CD4-positive, alpha-beta memory T cell (primary cell): Measurements from ENCODE around the gene FAM168A. TPM values are rescaled to one million over a fixed set of nuclear protein-coding genes. Genes with fewer than 3 reads are reported as not detected.

Source experiments
- polyA plus RNA-seq, 2 donors: library from polyadenylated mRNA; unstranded; fragments of 300-500 nt; fragmentation: Illumina TruSeq; gene quantifications; one replicate each; pipeline ENCODE4 v1.2.3, GENCODE V29; 2021
- total RNA-seq, 2 experiments: library from RNA; stranded (reverse); gene quantifications; one replicate each; pipeline ENCODE4 v1.2.3, GENCODE V29; 2021

FAM168A gene
- total and polyA plus RNA-seq, 4 experiments from 2014 or later = 0.61 to 22.7 (median 12.7) TPM

Other genes with a start within 250 kb of the FAM168A start
- 10 to 100 TPM; 12.1 to 12.9 TPM for gene RELT, start 221.7 kb downstream of the FAM168A start, total RNA-seq
- gene RELT, start 221.7 kb downstream of the FAM168A start, polyA plus RNA-seq = 1 to 10 TPM; 2.2 to 5.2 TPM
- 10 to 100 TPM; 53.8 to 63.2 TPM for gene PLEKHB1, start 48.5 kb upstream of the FAM168A start, total RNA-seq
- 10 to 100 TPM; 78.4 to 79.1 TPM for gene PLEKHB1, start 48.5 kb upstream of the FAM168A start, polyA plus RNA-seq
- gene RAB6A, start 163.0 kb upstream of the FAM168A start, total RNA-seq = 100 to 1,000 TPM; 102 to 118 TPM
- gene RAB6A, start 163.0 kb upstream of the FAM168A start, polyA plus RNA-seq = 100 to 1,000 TPM; 122 to 129 TPM
- gene MRPL48, start 189.8 kb upstream of the FAM168A start, total RNA-seq = 10 to 100 TPM; 24.9 to 28.4 TPM
- gene MRPL48, start 189.8 kb upstream of the FAM168A start, polyA plus RNA-seq = 10 to 100 TPM; 73.7 to 85.1 TPM